ENCODE data around the gene CNTN6. TPM values are rescaled to one million over a fixed set of nuclear protein-coding genes. Genes with fewer than 3 reads are reported as not detected.

CNTN6 gene
- total RNA-seq, 4 donors from 2014 or later: 0.47 TPM; not detected in 3

- TF ChIP-seq POLR2A (IDR thresholded peaks at IDR 0.05): no peak
- TF ChIP-seq CTCF (IDR thresholded peaks at IDR 0.05): no peak
- H3K4me1 ChIP-seq: no peaks in the 10 kb centered on the region
- H3K4me3 ChIP-seq: no peak overlapping the region
- no peaks in the 10 kb centered on the region for H3K36me3 ChIP-seq
- H3K27ac ChIP-seq: no peak overlapping the region
- H3K27me3 ChIP-seq: no peaks in the 10 kb centered on the region
- DNase-seq: no peak
- no peaks in the 10 kb centered on the region for H3K9me3 ChIP-seq
Measured at GRCh38 chr3:1092061-1092460, 763 bp upstream of the CNTN6 start.

- DNase-seq: no peak
- Histone ChIP-seq H3K4me3 (no peak overlapping the region), H3K27me3 (no peaks in the 10 kb centered on the region), H3K4me1 (no peaks in the 10 kb centered on the region), H3K36me3 (no peaks in the 10 kb centered on the region), H3K27ac (no peak overlapping the region), H3K9me3 (no peaks in the 10 kb centered on the region)
- TF ChIP-seq POLR2A (IDR thresholded peaks at IDR 0.05) (no peak), CTCF (IDR thresholded peaks at IDR 0.05) (no peak)
Measured at GRCh38 chr3:1093217-1093616, 393 bp downstream of the CNTN6 start.

- Histone ChIP-seq H3K36me3 (no peaks in the 10 kb centered on the region), H3K27ac (no peak overlapping the region), H3K27me3 (no peaks in the 10 kb centered on the region), H3K9me3 (no peaks in the 10 kb centered on the region), H3K4me3 (no peak overlapping the region), H3K4me1 (no peaks in the 10 kb centered on the region)
- TF ChIP-seq POLR2A (IDR thresholded peaks at IDR 0.05): no peak
- TF ChIP-seq CTCF (IDR thresholded peaks at IDR 0.05): no peak
- DNase-seq: no peak
Measured at GRCh38 chr3:1103525-1103924, 10.7 kb downstream of the CNTN6 start.

GRCh38 chr3:1117843-1118473 lies 25.1 kb downstream of the CNTN6 start:
- Histone ChIP-seq H3K4me1 (no peaks in the 10 kb centered on the region), H3K4me3 (no peak overlapping the region), H3K36me3 (no peaks in the 10 kb centered on the region), H3K9me3 (no peaks in the 10 kb centered on the region), H3K27ac (peak overlapping the region in 1 of 4 donors; percentile 25), H3K27me3 (no peaks in the 10 kb centered on the region)
- DNase-seq: peak in 2 of 3 donors; percentile 58 to 85
- TF ChIP-seq CTCF (IDR thresholded peaks at IDR 0.05) (no peak), POLR2A (IDR thresholded peaks at IDR 0.05) (no peak)

- no peak overlapping the region for H3K4me3 ChIP-seq
- H3K4me1 ChIP-seq: no peaks in the 10 kb centered on the region
- TF ChIP-seq CTCF (IDR thresholded peaks at IDR 0.05) (no peak), POLR2A (IDR thresholded peaks at IDR 0.05) (no peak)
- no peaks in the 10 kb centered on the region for H3K27me3 ChIP-seq
- DNase-seq: no peak
- no peaks in the 10 kb centered on the region for H3K9me3 ChIP-seq
- no peaks in the 10 kb centered on the region for H3K36me3 ChIP-seq
- H3K27ac ChIP-seq: no peak overlapping the region
Measured at GRCh38 chr3:1131166-1131565, 38.3 kb downstream of the CNTN6 start.

GRCh38 chr3:1135194-1135593 lies 42.4 kb downstream of the CNTN6 start:
- Histone ChIP-seq H3K36me3 (no peaks in the 10 kb centered on the region), H3K4me1 (no peaks in the 10 kb centered on the region), H3K27me3 (no peaks in the 10 kb centered on the region), H3K27ac (no peak overlapping the region), H3K9me3 (no peaks in the 10 kb centered on the region), H3K4me3 (no peak overlapping the region)
- TF ChIP-seq CTCF (IDR thresholded peaks at IDR 0.05) (no peak), POLR2A (IDR thresholded peaks at IDR 0.05) (no peak)
- no peak for DNase-seq
